Esophagus squamous epithelium (tissue), 5 donors: Measurements from ENCODE around the gene TRIB2. TPM values are rescaled to one million over a fixed set of nuclear protein-coding genes. Genes with fewer than 3 reads are reported as not detected.

Experiments used
- DNase-seq: peaks from one replicate; lab custom pipeline; 2025; lab: John Stamatoyannopoulos, UW
- H3K27ac ChIP-seq, 4 donors: fragments of 200-600 bp; sonication (generic); one replicate each; pipeline ENCODE4 v1.5.1; 2016 to 2019; ENCODE audit warnings: mild to moderate bottlenecking in 1 of 4
- H3K27me3 ChIP-seq, 4 donors: fragments of 200-600 bp; sonication (generic); 1 replicate in 3 of 4; 2 replicates in 1 of 4; pipeline versions ENCODE4 v1.5.1 to v1.6.0; 2017 to 2021; ENCODE audit warnings: antibody characterized with exemption in 1 of 4
- H3K36me3 ChIP-seq, 3 donors: fragments of 200-600 bp; sonication (generic); one replicate each; pipeline ENCODE4 v1.5.1; 2016 to 2019
- H3K4me1 ChIP-seq, 3 donors: fragments of 200-600 bp; sonication (generic); one replicate each; pipeline ENCODE4 v1.5.1; 2017 to 2019
- H3K4me3 ChIP-seq, 4 donors: fragments of 200-600 bp; sonication (generic); 1 replicate in 3 of 4; 2 replicates in 1 of 4; pipeline ENCODE4 v1.5.1; 2016 to 2019; ENCODE audit warnings: mild to moderate bottlenecking in 2 of 4, moderate library complexity in 1 of 4
- H3K9me3 ChIP-seq, 3 donors: fragments of 200-600 bp; sonication (generic); one replicate each; pipeline ENCODE4 v1.5.1; 2016 to 2019
- POLR2A ChIP-seq, 4 donors: fragments of 450-650 bp; IDR thresholded peaks; one replicate each; pipeline ENCODE4 v1.6.1; 2017; ENCODE audit warnings: antibody characterized with exemption in 4 of 4, mild to moderate bottlenecking in 4 of 4, moderate library complexity in 3 of 4
- WGBS, 2 donors: methylation state at CpG; one replicate each; pipeline ENCODE4 v1.1.5; 2018; 5-methylcytosine and 5-hydroxymethylcytosine counted together
- intact Hi-C: fragments of 100-400 bp; cut with DNase I; formaldehyde crosslinking; loops from one replicate; pipeline ENCODE4 v1.15.0; 2022
- total RNA-seq, 4 donors: library from RNA; depleted of rRNA; stranded (reverse); fragments of >200 nt; gene quantifications; one replicate each; pipeline ENCODE4 v1.1.0, GENCODE V29; 2016
- TF ChIP-seq, protein P1 (sequence below), 6 experiments: fragments of 450-650 bp in 4 of 6; fragments of 200-600 bp in 2 of 6; sonication (generic) in 2 of 6; IDR thresholded peaks; one replicate each; pipeline ENCODE4 v1.5.1; 2016 to 2019; ENCODE audit warnings: antibody characterized with exemption in 6 of 6, mild to moderate bottlenecking in 4 of 6, moderate library complexity in 4 of 6
- donor health status: DM: yes; HTN: yes; CAD: no.

Gene TRIB2
- total RNA-seq, 4 donors from 2014 or later: 9.8 to 42.2 (median 32.4) TPM

DNA sequence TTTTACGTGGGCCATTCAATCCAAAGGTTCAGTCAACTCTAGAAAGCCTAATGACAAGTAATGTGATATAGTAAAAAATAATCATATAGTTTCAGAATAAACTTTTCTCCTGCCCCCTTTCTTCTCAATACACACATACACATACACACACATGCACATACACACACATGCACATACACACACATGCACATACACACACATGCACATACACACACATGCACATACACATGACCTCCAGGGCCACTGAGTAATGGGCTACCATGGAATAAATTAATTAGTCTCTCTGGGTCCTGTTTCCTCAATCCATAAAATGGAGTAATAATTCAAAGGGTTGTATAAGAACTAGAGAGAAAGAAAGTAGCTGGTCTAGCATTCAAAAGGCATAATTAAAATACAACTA is 5.4 kb upstream of the TRIB2 start:
- Histone ChIP-seq H3K9me3 (no peaks in the 10 kb centered on the region), H3K36me3 (no peaks in the 10 kb centered on the region), H3K4me1 (peaks cover 11 to 22% (median 13%) of the 10 kb centered on the region in 3 donors), H3K27ac (no peak overlapping the region), H3K27me3 (no peaks in the 10 kb centered on the region), H3K4me3 (no peak overlapping the region)
- no peak for TF ChIP-seq POLR2A (IDR thresholded peaks at IDR 0.05)
- TF ChIP-seq, protein P1, sequence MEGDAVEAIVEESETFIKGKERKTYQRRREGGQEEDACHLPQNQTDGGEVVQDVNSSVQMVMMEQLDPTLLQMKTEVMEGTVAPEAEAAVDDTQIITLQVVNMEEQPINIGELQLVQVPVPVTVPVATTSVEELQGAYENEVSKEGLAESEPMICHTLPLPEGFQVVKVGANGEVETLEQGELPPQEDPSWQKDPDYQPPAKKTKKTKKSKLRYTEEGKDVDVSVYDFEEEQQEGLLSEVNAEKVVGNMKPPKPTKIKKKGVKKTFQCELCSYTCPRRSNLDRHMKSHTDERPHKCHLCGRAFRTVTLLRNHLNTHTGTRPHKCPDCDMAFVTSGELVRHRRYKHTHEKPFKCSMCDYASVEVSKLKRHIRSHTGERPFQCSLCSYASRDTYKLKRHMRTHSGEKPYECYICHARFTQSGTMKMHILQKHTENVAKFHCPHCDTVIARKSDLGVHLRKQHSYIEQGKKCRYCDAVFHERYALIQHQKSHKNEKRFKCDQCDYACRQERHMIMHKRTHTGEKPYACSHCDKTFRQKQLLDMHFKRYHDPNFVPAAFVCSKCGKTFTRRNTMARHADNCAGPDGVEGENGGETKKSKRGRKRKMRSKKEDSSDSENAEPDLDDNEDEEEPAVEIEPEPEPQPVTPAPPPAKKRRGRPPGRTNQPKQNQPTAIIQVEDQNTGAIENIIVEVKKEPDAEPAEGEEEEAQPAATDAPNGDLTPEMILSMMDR (IDR thresholded peaks at IDR 0.05): no peak
- intact Hi-C loops: no loop called here
- 96 to 100% methylated on average over 1 of the region's 1 CpG for WGBS, 2 donors
- no peak for DNase-seq

GRCh38 chr2:12712881-12713280 is 3.9 kb upstream of the TRIB2 start:
- Histone ChIP-seq H3K9me3 (no peaks in the 10 kb centered on the region), H3K4me1 (peaks cover 13 to 26% (median 13%) of the 10 kb centered on the region in 3 donors), H3K27me3 (no peaks in the 10 kb centered on the region), H3K4me3 (no peak overlapping the region), H3K27ac (no peak overlapping the region), H3K36me3 (no peaks in the 10 kb centered on the region)
- intact Hi-C loops: no loop called here
- WGBS, 2 donors: 83 to 93% methylated on average over 8 of the region's 8 CpGs
- DNase-seq: no peak
- TF ChIP-seq, protein P1 (IDR thresholded peaks at IDR 0.05): no peak
- no peak for TF ChIP-seq POLR2A (IDR thresholded peaks at IDR 0.05)

DNA sequence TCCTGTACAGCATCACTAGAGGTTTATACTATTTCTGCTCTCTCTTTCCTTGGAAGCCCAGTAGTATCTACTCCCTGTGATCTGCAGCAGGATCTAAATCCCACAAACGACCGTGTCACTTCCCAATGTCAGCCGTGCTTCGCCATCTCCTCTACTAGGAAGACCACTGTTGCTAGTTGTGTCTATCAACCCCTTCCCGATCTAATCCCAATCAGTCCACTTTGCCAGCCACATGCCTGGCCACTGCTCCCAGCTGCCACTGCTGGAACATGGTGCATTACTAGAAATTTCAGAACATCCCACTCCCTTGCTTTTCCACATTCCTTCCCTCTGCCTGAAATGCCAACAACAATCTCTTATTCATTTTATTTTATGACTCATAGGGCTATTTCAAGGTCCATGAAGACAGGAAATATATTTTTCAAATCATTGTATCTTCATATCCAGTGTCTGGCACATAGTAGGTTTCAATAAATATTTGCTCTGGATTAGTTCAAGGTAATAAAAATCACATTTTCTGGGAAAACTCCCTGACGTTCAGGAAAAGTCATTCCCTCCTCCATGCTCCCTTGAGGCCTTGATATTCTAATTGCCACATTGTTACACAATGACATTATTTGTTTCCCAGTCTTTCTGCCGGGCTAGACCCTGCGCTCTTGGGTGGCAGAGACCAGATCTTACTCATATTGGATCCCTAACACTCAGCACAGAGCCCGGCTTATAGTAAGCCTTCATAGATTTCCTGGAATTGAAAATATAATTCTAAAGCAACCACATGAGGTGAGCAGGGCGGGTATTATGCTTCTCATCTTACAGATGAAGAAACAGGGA is 2.1 kb upstream of the TRIB2 start:
- Histone ChIP-seq H3K4me3 (no peak overlapping the region), H3K9me3 (no peaks in the 10 kb centered on the region), H3K36me3 (no peaks in the 10 kb centered on the region), H3K27me3 (peaks cover 0 to 6% (median 0%) of the 10 kb centered on the region in 4 donors), H3K4me1 (peaks cover 13 to 43% (median 17%) of the 10 kb centered on the region in 3 donors), H3K27ac (peak overlapping the region; percentile 87 to 92 (median 90))
- DNase-seq: no peak
- intact Hi-C loops: loop anchor here (5.0 kb wide), 1 partner anchor 882 kb away; no protein-coding TSS in a partner anchor
- 51 to 56% methylated on average over 10 of the region's 10 CpGs for WGBS, 2 donors
- TF ChIP-seq, protein P1 (IDR thresholded peaks at IDR 0.05): no peak
- TF ChIP-seq POLR2A (IDR thresholded peaks at IDR 0.05): no peak

- Histone ChIP-seq H3K9me3 (no peaks in the 10 kb centered on the region), H3K4me1 (peaks cover 13 to 52% (median 17%) of the 10 kb centered on the region in 3 donors), H3K36me3 (no peaks in the 10 kb centered on the region), H3K4me3 (peak overlapping the region; percentile 53 to 93 (median 80)), H3K27ac (peak overlapping the region; percentile 87 to 92 (median 90)), H3K27me3 (peaks cover 0 to 6% (median 0%) of the 10 kb centered on the region in 4 donors)
- 33 to 41% methylated on average over 10 to 11 of the region's 14 CpGs for WGBS, 2 donors
- no peak for TF ChIP-seq POLR2A (IDR thresholded peaks at IDR 0.05)
- intact Hi-C loops: loop anchor here (5.0 kb wide), 1 partner anchor 883 kb away; no protein-coding TSS in a partner anchor
- no peak for DNase-seq
Observed at GRCh38 chr2:12715258-12716031, 1.3 kb upstream of the TRIB2 start.

DNA sequence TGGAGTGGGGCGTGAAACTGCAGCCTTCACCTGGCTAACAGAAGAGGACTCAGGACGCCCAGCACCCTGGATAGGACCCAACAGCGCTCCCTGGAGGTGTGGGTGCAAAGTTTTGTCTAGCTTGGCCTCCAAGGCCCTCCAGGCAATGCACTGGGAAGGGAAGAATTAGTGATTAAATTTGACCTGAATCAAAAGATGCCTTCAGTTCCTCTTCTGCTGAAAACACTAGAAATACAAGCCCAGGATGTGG is 779 bp upstream of the TRIB2 start:
- Histone ChIP-seq H3K27ac (peak overlapping the region; percentile 87 to 92 (median 90)), H3K9me3 (no peaks in the 10 kb centered on the region), H3K27me3 (peaks cover 0 to 6% (median 0%) of the 10 kb centered on the region in 4 donors), H3K4me3 (peak overlapping the region; percentile 53 to 93 (median 80)), H3K36me3 (no peaks in the 10 kb centered on the region), H3K4me1 (peaks cover 13 to 57% (median 17%) of the 10 kb centered on the region in 3 donors)
- intact Hi-C loops: loop anchor here (5.0 kb wide), 1 partner anchor 884 kb away; no protein-coding TSS in a partner anchor
- TF ChIP-seq, protein P1 (IDR thresholded peaks at IDR 0.05): peak; percentile 49 to 83 (median 62)
- TF ChIP-seq POLR2A (IDR thresholded peaks at IDR 0.05): no peak
- WGBS, 2 donors: 10% methylated on average over 2 of the region's 3 CpGs
- DNase-seq: no peak
